ENCODE data around the gene NPC1L1. TPM values are rescaled to one million over a fixed set of nuclear protein-coding genes. Genes with fewer than 3 reads are reported as not detected.

Gene NPC1L1
- polyA plus RNA-seq, 3 donors: 2.1 to 3.2 (median 2.5) TPM

GRCh38 chr7:44473295-44473694 is 67.8 kb downstream of the NPC1L1 start:
- DNase-seq (ENCODE audit: low read depth in 3 of 3, low spot score in 2 of 3): no peak

DNA sequence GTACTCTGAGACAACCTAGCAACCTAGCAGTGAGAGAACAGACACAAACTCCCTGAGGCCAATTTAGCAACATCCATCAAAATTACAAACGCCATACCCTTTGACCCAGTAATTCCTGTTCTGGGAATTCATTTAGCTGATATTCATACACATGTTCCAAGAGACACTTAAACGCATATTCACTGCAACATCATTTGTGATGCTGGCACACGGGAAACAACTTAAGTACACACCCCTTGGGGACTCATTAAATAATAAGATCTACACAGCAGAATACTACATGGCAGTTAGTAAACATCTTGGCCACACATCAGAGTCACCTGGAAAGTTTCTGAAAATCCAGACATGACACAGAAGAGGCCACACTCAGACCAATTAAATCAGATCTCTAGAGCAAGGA is 68.3 kb downstream of the NPC1L1 start:
- DNase-seq (ENCODE audit: low read depth in 3 of 3, low spot score in 2 of 3): no peak

DNA sequence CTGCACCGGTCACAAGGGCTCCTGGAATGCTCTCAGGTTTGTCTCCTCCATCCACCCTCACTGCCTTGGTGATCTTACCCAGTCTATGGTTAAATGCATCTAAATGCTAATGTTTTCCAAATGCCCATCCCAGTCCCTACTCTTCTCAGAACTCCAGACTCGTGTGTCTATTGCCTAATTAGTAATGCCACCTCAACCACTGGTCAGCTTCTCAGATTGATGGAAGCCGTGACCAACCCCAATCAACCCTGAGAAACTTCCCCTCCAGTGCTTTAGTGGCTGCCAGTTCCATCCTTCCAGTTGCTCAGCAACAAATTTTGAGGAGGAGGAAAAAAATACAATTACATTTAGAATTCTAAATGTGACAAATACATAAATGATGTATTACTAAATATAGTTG is 69.3 kb downstream of the NPC1L1 start:
- no peak for DNase-seq (ENCODE audit: low read depth in 3 of 3, low spot score in 2 of 3)

- no peak for DNase-seq (ENCODE audit: low read depth in 3 of 3, low spot score in 2 of 3)
These were observed 69.7 kb downstream of the NPC1L1 start for GRCh38 chr7:44471436-44471835.

DNA sequence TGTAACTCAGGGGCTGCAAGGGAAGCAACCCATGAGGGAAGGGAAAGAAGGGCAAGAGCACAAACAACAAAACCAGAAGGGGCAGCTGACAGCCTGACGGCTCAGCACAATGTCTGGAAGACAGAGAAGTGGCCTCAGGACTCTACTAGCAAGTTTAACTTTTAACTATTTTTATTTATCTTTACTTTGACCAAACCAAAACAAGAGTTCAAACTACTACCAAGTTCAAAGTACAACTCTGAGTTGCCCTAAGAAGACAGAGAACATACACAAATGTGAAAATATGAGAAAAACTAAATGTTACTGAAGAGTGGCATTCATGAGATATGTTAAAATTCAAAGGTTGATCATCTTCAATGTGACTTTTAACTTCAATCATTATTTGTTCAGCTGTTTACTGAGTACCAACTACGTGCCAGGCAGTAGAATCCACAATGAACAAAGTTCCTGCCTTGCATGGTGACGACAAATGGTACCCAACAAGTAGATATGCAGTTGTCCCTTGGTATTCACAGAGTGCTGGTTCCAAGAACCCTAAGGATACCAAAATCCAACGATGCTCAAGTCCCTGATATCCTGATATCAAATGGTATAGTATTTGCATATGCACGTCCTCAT is 70.4 kb downstream of the NPC1L1 start:
- DNase-seq (ENCODE audit: low read depth in 3 of 3, low spot score in 2 of 3): no peak

DNA sequence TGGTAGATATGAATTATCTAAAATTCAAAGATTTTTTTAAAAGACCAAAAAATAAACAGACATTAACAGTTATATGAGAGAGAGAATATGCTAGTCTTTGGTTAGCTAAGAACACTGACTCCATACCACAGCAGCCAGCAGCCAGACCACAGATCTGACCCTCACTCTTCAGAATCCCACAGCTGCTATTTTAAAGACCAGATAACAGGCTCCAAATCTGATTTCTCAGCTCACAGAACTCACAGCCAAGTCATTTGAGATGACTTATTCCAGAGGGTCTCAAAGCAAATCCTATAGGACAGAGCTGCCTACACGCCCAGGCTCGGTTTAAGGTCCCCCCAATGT is 71.0 kb downstream of the NPC1L1 start:
- no peak for DNase-seq (ENCODE audit: low read depth in 3 of 3, low spot score in 2 of 3)

GRCh38 chr7:44469461-44470134 is 71.5 kb downstream of the NPC1L1 start:
- no peak for DNase-seq (ENCODE audit: low read depth in 3 of 3, low spot score in 2 of 3)

DNA sequence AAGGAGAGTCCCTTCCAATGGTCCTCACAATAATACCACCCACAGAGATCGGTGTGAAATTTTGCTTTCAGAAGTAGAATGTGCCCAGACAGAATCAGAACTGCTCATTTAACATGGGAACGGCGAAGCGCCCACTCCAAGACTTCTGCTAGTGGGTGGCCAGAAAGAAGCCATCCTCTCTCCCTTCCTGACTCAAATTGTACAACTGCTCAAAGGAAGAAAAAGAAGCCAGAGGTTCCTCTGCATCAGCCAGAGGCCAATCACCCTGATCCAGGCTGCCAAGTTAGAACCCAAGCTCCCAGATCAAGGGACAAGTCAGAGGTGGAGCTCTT is 73.9 kb downstream of the NPC1L1 start:
- no peak for DNase-seq (ENCODE audit: low read depth in 3 of 3, low spot score in 2 of 3)

- DNase-seq (ENCODE audit: low read depth in 3 of 3, low spot score in 2 of 3): no peak
These were observed 74.6 kb downstream of the NPC1L1 start for GRCh38 chr7:44466300-44467216.

DNA sequence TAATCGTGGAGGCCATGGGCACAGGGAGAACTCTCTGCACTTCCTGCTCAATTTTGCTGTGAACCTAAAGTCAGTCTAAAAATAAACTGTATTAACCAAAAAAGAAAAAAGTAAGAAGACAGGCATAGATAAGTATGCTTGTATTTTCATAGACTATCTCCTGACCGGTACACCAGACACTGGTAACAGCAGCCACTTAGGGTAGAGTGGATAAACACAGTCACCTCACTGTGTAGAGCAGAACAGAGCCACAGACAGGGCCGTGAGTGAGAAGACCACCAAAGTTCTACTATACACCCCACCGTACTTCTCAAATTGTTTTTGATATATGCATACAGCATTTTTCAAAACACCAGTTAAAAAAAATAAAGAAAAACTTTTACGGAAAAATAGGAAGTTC is 75.6 kb downstream of the NPC1L1 start:
- DNase-seq (ENCODE audit: low read depth in 3 of 3, low spot score in 2 of 3): no peak

DNA sequence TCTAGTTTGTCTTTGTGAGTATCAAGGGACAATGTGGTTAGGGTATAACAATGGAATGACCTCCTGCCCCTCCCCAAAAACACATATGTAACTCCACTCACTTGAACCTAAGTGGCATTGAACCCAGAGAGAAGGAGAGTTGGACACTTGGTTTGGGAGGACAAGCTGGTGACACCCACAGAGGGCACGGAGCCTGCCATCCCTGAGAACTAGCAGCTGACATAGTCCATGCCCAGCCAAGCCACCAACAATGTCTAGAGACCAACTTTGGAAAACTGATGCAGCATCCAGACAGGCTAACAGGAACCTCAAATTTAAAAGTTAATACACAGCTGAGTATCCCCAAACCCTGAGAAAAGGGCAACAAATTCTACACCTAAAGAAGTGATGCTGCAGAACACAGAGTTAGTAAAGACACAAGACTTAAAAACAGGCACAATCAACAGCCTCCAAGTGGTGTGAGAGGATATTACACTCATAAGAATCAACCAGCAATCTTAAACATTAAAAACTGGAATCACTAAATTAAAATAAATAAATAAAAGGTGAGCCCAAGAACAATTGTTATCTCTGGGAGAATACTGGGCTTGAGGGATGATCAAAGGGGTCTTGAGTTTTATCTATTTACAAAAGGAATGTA is 77.8 kb downstream of the NPC1L1 start:
- DNase-seq (ENCODE audit: low read depth in 3 of 3, low spot score in 2 of 3): no peak

Other genes starting within 250 kb of the NPC1L1 start
- gene CAMK2B, start 215.7 kb downstream of the NPC1L1 start, polyA plus RNA-seq (ENCODE audit: insufficient read length in 3 of 3): 1 to 10 TPM; 1.6 to 2.7 (median 1.7) TPM
- 10 to 100 TPM; 88.7 to 90.7 (median 90.4) TPM for gene NUDCD3, start 50.7 kb downstream of the NPC1L1 start, polyA plus RNA-seq (ENCODE audit: insufficient read length in 3 of 3)
- gene DDX56, start 32.6 kb upstream of the NPC1L1 start, polyA plus RNA-seq (ENCODE audit: insufficient read length in 3 of 3): 10 to 100 TPM; 74.3 to 79.6 (median 79.2) TPM
- gene TMED4, start 40.9 kb upstream of the NPC1L1 start, polyA plus RNA-seq (ENCODE audit: insufficient read length in 3 of 3): 100 to 1,000 TPM; 134 to 136 (median 134) TPM
- 10 to 100 TPM; 79.3 to 97.5 (median 91.4) TPM for gene OGDH, start 65.3 kb upstream of the NPC1L1 start, polyA plus RNA-seq (ENCODE audit: insufficient read length in 3 of 3)
- 10 to 100 TPM; 40.7 to 46.0 (median 43.7) TPM for gene ZMIZ2, start 207.5 kb upstream of the NPC1L1 start, polyA plus RNA-seq (ENCODE audit: insufficient read length in 3 of 3)

Data from right renal cortex interstitium (tissue), 3 donors.